Caki2 (cell line): ENCODE data around the gene SERGEF. TPM values are rescaled to one million over a fixed set of nuclear protein-coding genes. Genes with fewer than 3 reads are reported as not detected.

Experiments used
- DNase-seq: peaks from one replicate; pipeline ENCODE4 v3.0.0-alpha.2; 2015; ENCODE audit warnings: low read depth
- in situ Hi-C: cut with HindIII; loops from 2 replicates; pipeline ENCODE4 v1.10.0; 2016; ENCODE audit warnings: low sequenced_read_pairs, low pct_unique_long_range_greater_than_20kb, mixed read lengths
- total RNA-seq: library from RNA; depleted of rRNA; stranded (reverse); fragments of >200 nt; shearing (Covaris generic); gene quantifications from 2 replicates; pipeline ENCODE4 v1.2.3, GENCODE V29; 2014; ENCODE audit warnings: low replicate concordance

The SERGEF gene
- total RNA-seq, 1 experiment from 2014 or later: 47.1 TPM

GRCh38 chr11:17968206-17968605, 44.6 kb downstream of the SERGEF start:
- no peak for DNase-seq
- in situ Hi-C loops: no loop called here

- in situ Hi-C loops: no loop called here
These were observed 45.2 kb downstream of the SERGEF start for GRCh38 chr11:17967661-17968060.

GRCh38 chr11:17960091-17960490, 52.8 kb downstream of the SERGEF start:
- no peak for DNase-seq
- in situ Hi-C loops: no loop called here

More at GRCh38 chr11:17967661-17968060, 45.2 kb downstream of the SERGEF start:
- DNase-seq: no peak

- in situ Hi-C loops: no loop called here
- DNase-seq: no peak
These were observed 54.4 kb downstream of the SERGEF start for GRCh38 chr11:17958446-17958845.

GRCh38 chr11:17954395-17955252, 58.2 kb downstream of the SERGEF start:
- in situ Hi-C loops: no loop called here

GRCh38 chr11:17952487-17952886, 60.4 kb downstream of the SERGEF start:
- no peak for DNase-seq

More at GRCh38 chr11:17954395-17955252, 58.2 kb downstream of the SERGEF start:
- no peak for DNase-seq

GRCh38 chr11:17951685-17952388, 61.0 kb downstream of the SERGEF start:
- no peak for DNase-seq
- in situ Hi-C loops: no loop called here

More at GRCh38 chr11:17952487-17952886, 60.4 kb downstream of the SERGEF start:
- in situ Hi-C loops: no loop called here

GRCh38 chr11:17950644-17951043, 62.2 kb downstream of the SERGEF start:
- no peak for DNase-seq
- in situ Hi-C loops: no loop called here

- in situ Hi-C loops: no loop called here
These were observed 64.6 kb downstream of the SERGEF start for GRCh38 chr11:17948296-17948695.

GRCh38 chr11:17939542-17939941, 73.3 kb downstream of the SERGEF start:
- DNase-seq: no peak
- in situ Hi-C loops: no loop called here

More at GRCh38 chr11:17948296-17948695, 64.6 kb downstream of the SERGEF start:
- no peak for DNase-seq

GRCh38 chr11:17936790-17937189, 76.1 kb downstream of the SERGEF start:
- in situ Hi-C loops: no loop called here
- no peak for DNase-seq

- in situ Hi-C loops: no loop called here
- no peak for DNase-seq
These were observed 78.7 kb downstream of the SERGEF start for GRCh38 chr11:17934194-17934593.

- in situ Hi-C loops: no loop called here
These were observed 79.1 kb downstream of the SERGEF start for GRCh38 chr11:17933708-17934107.

GRCh38 chr11:17932472-17932871, 80.4 kb downstream of the SERGEF start:
- in situ Hi-C loops: no loop called here
- no peak for DNase-seq

More at GRCh38 chr11:17933708-17934107, 79.1 kb downstream of the SERGEF start:
- DNase-seq: no peak

- no peak for DNase-seq
- in situ Hi-C loops: no loop called here
These were observed 81.3 kb downstream of the SERGEF start for GRCh38 chr11:17931595-17931994.

GRCh38 chr11:17930544-17931125, 82.2 kb downstream of the SERGEF start:
- DNase-seq: no peak
- in situ Hi-C loops: no loop called here

GRCh38 chr11:17929171-17929570, 83.7 kb downstream of the SERGEF start:
- no peak for DNase-seq
- in situ Hi-C loops: no loop called here

GRCh38 chr11:17927681-17928343, 85.0 kb downstream of the SERGEF start:
- in situ Hi-C loops: no loop called here

More at GRCh38 chr11:17927681-17928343, 85.0 kb downstream of the SERGEF start:
- DNase-seq: no peak
